Panc1 (cell line): ENCODE results near the gene AKAP12. TPM values are rescaled to one million over a fixed set of nuclear protein-coding genes. Genes with fewer than 3 reads are reported as not detected.

Source experiments
- ATAC-seq: fragments of 200-7000 bp; cut with Tn5 transposase; 2 replicates; pipeline ENCODE4 v1.9.1; 2020; ENCODE audit warnings: mild to moderate bottlenecking, moderate library complexity
- BruUV-seq: library from RNA; stranded (reverse); fragments of 400-500 nt; replicated peaks from 2 replicates; lab custom pipeline; 2021; lab: Mats Ljungman, UMichigan
- CTCF ChIA-PET: fragments of 300-600 bp; sonication (Branson Sonifier 250); formaldehyde crosslinking; loops from one replicate; lab custom pipeline; 2022; ENCODE audit warnings: antibody characterized with exemption; lab: Charles Lee
- POLR2A ChIA-PET: fragments of 300-600 bp; sonication (Branson Sonifier 250); formaldehyde crosslinking; loops from one replicate; lab custom pipeline; 2022; ENCODE audit warnings: antibody characterized with exemption; lab: Charles Lee
- DNase-seq: peaks from one replicate; pipeline ENCODE4 v3.0.0-alpha.2; 2010; ENCODE audit warnings: low read depth, low spot score
- H3K27ac ChIP-seq: 2 replicates; pipeline ENCODE4 v1.5.1; 2011; ENCODE audit warnings: mild to moderate bottlenecking, low read length, inconsistent platforms
- H3K27me3 ChIP-seq: fragments of 200-500 bp; sonication (Bioruptor generic); 2 replicates; pipeline ENCODE4 v1.6.0; 2014; ENCODE audit warnings: low read length, inconsistent platforms; ENCODE audit not compliant: control insufficient read depth, insufficient read depth
- H3K36me3 ChIP-seq: fragments of 200-500 bp; sonication (Bioruptor generic); 2 replicates; pipeline ENCODE4 v1.5.1; 2014; ENCODE audit warnings: inconsistent platforms, mild to moderate bottlenecking, low read length, moderate library complexity; ENCODE audit not compliant: control insufficient read depth, insufficient read depth
- H3K4me1 ChIP-seq: 2 replicates; pipeline ENCODE4 v1.5.1; 2011; ENCODE audit warnings: inconsistent platforms, mild to moderate bottlenecking, low read length, moderate library complexity; ENCODE audit not compliant: control insufficient read depth, insufficient read depth
- H3K4me3 ChIP-seq, 2 experiments: 2 replicates each; pipeline ENCODE4 v1.5.1; 2011 to 2012; ENCODE audit warnings: low read depth in 2 of 2, low read length in 2 of 2, mild to moderate bottlenecking in 2 of 2, inconsistent platforms in 1 of 2, moderate library complexity in 1 of 2
- H3K9me3 ChIP-seq: fragments of 200-500 bp; sonication (Bioruptor generic); 2 replicates; pipeline ENCODE4 v1.5.1; 2014; ENCODE audit warnings: low read depth, mild to moderate bottlenecking, inconsistent platforms, low read length, moderate library complexity; ENCODE audit not compliant: control insufficient read depth, insufficient read depth
- CTCF ChIP-seq: fragments of 450-650 bp; IDR thresholded peaks from 2 replicates; pipeline ENCODE4 v1.5.1; 2017; ENCODE audit warnings: mild to moderate bottlenecking
- POLR2AphosphoS5 ChIP-seq: IDR thresholded peaks from 2 replicates; pipeline ENCODE4 v1.6.1; 2012; ENCODE audit warnings: mild to moderate bottlenecking, low read depth, low read length, moderate library complexity
- SIN3A ChIP-seq: IDR thresholded peaks from 2 replicates; pipeline ENCODE4 v1.6.1; 2012; ENCODE audit warnings: low read depth, mild to moderate bottlenecking, low read length, moderate library complexity, borderline replicate concordance; ENCODE audit not compliant: insufficient read depth
- TCF7L2 ChIP-seq: IDR thresholded peaks from 2 replicates; pipeline ENCODE4 v1.6.1; 2011; ENCODE audit warnings: mild to moderate bottlenecking, low read depth, low read length, inconsistent platforms
- in situ Hi-C: cut with HindIII; loops from 2 replicates; pipeline ENCODE4 v1.10.0; 2016; ENCODE audit warnings: low sequenced_read_pairs, low pct_unique_long_range_greater_than_20kb
- intact Hi-C: fragments of 100-400 bp; cut with micrococcal nuclease; formaldehyde crosslinking; loops from one replicate; pipeline ENCODE4 v1.10.0; 2022; ENCODE audit not compliant: unreplicated experiment
- total RNA-seq: library from RNA; stranded (reverse); gene quantifications from one replicate; pipeline ENCODE4 v1.2.1, GENCODE V29; 2021; ENCODE audit not compliant: unreplicated experiment
- TF ChIP-seq, protein P1 (sequence below), 2 experiments: IDR thresholded peaks; 2 replicates each; pipeline ENCODE4 v1.6.1; 2011 to 2012; ENCODE audit warnings: low read depth in 2 of 2, control low read depth in 1 of 2, low read length in 1 of 2, mild to moderate bottlenecking in 1 of 2, moderate library complexity in 1 of 2; ENCODE audit not compliant: insufficient read depth in 1 of 2

AKAP12 gene
- total RNA-seq, 1 experiment from 2014 or later = 267 TPM

GRCh38 chr6:151301547-151301946 lies 61.8 kb downstream of the AKAP12 start:
- in situ Hi-C loops = no loop called here
- H3K27me3 ChIP-seq = no peaks in the 10 kb centered on the region
- BruUV-seq = no TSS peak
- H3K4me3 ChIP-seq = no peak overlapping the region
- no peaks in the 10 kb centered on the region for H3K9me3 ChIP-seq
- no peaks in the 10 kb centered on the region for H3K4me1 ChIP-seq
- no peak overlapping the region for H3K27ac ChIP-seq
- H3K36me3 ChIP-seq = no peaks in the 10 kb centered on the region
- DNase-seq (no peak), ATAC-seq (no peak)
- ChIA-PET CTCF (no interaction called here), POLR2A (no interaction called here)
- intact Hi-C loops = no loop called here
- TF ChIP-seq, protein P1, sequence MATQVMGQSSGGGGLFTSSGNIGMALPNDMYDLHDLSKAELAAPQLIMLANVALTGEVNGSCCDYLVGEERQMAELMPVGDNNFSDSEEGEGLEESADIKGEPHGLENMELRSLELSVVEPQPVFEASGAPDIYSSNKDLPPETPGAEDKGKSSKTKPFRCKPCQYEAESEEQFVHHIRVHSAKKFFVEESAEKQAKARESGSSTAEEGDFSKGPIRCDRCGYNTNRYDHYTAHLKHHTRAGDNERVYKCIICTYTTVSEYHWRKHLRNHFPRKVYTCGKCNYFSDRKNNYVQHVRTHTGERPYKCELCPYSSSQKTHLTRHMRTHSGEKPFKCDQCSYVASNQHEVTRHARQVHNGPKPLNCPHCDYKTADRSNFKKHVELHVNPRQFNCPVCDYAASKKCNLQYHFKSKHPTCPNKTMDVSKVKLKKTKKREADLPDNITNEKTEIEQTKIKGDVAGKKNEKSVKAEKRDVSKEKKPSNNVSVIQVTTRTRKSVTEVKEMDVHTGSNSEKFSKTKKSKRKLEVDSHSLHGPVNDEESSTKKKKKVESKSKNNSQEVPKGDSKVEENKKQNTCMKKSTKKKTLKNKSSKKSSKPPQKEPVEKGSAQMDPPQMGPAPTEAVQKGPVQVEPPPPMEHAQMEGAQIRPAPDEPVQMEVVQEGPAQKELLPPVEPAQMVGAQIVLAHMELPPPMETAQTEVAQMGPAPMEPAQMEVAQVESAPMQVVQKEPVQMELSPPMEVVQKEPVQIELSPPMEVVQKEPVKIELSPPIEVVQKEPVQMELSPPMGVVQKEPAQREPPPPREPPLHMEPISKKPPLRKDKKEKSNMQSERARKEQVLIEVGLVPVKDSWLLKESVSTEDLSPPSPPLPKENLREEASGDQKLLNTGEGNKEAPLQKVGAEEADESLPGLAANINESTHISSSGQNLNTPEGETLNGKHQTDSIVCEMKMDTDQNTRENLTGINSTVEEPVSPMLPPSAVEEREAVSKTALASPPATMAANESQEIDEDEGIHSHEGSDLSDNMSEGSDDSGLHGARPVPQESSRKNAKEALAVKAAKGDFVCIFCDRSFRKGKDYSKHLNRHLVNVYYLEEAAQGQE (IDR thresholded peaks at IDR 0.05; ENCODE audit: insufficient read depth in 1 of 2, low read depth in 2 of 2, low read length in 1 of 2) = no peak
- TF ChIP-seq POLR2AphosphoS5 = no peak
- TF ChIP-seq TCF7L2 = no peak
- TF ChIP-seq CTCF = no peak
- no peak for TF ChIP-seq SIN3A

DNA sequence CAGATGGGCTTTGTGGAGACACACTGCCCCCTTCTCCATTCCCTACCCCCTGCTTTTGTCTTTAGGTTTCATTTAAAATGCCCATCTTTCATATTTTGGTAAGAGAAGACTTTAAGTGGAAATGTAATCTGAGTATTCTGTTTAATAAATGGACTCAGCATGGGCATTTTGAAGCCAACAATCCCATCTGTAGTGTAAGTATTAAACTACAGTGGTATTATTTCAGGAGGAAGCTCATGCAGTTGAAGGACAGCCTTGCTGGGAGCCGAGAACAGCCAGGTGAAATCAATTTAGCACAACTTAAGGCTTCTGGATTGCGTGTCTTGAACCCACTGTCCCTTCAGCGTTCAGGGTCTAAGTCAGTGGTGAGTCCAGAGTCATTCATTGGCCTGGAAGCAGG lies 63.5 kb downstream of the AKAP12 start:
- ChIA-PET POLR2A (interaction anchor here (0.7 kb wide), 1 partner anchor 323 kb away, joined by 3 read pairs; no protein-coding TSS in a partner anchor), CTCF (no interaction called here)
- ATAC-seq (no peak), DNase-seq (no peak)
- Histone ChIP-seq H3K36me3 (no peaks in the 10 kb centered on the region), H3K4me1 (no peaks in the 10 kb centered on the region), H3K27ac (no peak overlapping the region), H3K27me3 (no peaks in the 10 kb centered on the region), H3K4me3 (no peak overlapping the region), H3K9me3 (no peaks in the 10 kb centered on the region)
- in situ Hi-C loops (no loop called here), intact Hi-C loops (no loop called here)
- TF ChIP-seq SIN3A (no peak), POLR2AphosphoS5 (no peak), CTCF (no peak), TCF7L2 (no peak)
- TF ChIP-seq, protein P1 (IDR thresholded peaks at IDR 0.05; ENCODE audit: insufficient read depth in 1 of 2, low read depth in 2 of 2, low read length in 1 of 2) = no peak
- BruUV-seq = no TSS peak
